Pons (tissue), 1 donor: ENCODE results near the gene FITM1.
A peak's percentile ranks its signal among the peaks of the same experiment; 100 is the strongest.

Experiments used
- DNase-seq: peaks from one replicate; pipeline ENCODE4 v3.0.0-alpha.2; 2016; ENCODE audit warnings: low spot score

Gene FITM1

DNA sequence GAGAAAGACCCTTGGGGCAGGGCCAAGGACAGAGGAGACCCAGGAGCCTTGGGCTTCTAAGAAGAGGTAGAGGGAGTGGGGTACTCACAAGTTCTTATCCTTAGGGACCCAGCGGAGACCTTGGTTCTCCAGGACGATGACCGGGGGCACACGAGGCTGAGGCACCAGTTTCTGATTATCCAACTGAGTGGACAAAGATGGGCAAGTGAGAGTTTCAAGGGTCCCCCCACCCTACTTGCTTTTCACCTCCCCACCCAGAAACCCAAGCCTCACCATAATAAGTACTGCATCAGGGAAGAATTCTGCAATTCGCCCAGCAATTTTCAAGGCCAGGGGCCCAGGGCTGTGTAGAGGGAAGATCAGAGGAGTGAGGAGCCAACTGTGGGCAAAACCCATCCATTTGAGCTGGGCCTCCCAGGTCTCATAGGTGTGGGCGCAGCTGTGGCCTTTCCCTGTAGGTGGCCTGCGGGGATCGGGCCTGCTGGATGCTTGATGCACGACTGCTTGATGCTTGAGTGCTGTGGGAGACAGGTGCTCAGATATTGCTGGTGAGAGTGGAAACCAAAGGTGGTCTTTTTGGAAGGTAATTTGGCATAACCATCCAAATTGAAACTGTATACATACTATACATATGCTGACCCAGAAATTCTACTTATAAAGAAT, 8.9 kb downstream of the FITM1 start:
- DNase-seq: no peak

DNA sequence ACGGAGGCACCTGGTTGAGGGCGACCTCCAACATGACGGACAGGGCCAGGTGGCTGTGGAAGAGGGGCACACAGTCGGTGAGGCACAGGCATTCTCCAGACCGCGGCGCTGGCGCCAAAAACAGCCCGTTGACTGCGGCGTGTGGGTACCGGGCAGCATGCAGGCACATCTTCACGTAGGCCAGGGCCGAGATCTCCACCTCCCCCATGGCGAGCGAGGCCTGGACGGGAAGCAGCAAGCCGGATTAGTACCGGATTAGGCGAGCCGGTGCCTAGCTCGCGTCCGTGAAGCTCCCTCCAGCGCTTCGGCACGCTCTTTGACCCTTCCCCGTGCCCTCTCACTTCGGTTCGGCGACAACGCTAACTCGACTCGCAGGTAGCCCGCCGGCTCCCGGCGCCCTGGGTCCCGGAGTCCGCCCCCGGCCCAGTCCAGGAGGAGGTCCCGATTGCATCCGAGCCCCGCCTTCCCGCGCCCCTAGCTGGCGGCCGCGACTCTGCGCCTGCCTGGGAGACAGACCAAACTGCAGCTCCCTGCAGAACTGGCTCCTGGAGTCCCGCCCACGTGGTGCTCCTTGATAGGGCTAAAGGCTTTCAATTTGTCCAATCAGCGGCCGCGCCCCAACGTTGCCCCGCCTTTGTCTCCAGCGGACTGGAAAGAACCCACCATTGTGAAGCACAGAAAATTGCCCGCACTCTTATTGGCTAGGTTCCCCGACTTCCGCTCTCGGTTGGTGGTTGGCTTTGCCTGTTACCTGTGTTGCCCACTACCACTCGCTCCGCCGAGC, 10.8 kb downstream of the FITM1 start, which contains the start of gene EMC9:
EMC9 (minus strand) TSS at position 495 of the 784 bp plus-strand sequence; CDS start at position 208, 287 bp downstream.
- DNase-seq: peak; percentile 99

DNA sequence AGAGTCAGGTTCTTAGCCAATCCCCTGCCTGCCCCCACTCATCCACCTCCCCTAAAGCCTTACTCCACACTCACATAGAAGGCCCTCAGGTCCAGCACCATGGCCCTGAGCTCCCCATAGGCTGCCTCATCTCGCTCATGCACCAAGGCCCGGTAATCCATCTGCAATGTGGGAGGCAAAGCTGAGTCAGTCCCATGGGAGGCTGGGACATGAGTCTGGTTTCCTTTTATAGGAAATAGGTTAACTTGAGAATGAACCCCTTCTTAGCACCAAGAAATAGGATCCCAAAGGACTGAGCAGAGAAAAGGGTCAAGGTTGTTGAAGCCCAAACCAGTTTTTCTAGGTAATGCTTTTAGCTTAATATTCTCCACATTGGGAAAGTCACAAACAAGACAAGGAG, 13.1 kb downstream of the FITM1 start:
- DNase-seq: no peak

DNA sequence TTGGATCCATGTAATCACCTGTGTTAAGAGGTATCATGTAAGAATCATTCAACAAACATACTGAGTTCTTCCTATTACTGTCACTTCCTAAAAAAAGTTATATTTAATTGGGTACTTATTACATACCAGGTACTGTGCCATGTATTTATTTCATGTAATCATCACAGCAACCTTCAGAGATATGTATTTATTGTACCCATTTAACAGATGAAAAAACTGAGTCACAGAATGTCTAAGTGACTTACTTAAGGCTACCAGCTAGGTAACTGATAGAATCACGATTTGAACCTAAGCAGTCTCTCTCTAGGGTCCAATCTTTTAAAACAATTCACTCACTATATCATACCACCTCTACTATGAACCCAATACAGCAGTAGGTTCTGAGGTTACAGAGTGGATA, 14.0 kb downstream of the FITM1 start:
- no peak for DNase-seq

DNA sequence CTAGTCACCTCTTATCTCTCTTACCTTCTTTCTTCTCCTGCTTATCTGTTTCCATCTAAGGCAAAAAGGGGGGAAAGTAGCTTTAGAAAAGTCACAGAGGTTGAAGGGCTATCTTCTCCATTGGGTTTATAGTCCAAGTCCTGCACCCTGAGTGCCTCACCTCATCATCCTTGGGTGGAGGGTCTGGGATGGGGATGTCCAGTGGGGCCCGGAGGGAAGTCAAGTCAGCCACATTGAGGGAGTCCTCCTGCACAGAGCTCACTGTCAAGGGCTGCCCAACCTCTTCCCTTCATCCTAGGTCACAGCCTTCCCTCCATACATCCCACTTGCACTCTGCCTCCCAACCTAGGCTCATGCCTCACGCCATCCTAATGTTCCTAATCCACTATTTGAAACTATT, 14.8 kb downstream of the FITM1 start:
- DNase-seq: no peak

DNA sequence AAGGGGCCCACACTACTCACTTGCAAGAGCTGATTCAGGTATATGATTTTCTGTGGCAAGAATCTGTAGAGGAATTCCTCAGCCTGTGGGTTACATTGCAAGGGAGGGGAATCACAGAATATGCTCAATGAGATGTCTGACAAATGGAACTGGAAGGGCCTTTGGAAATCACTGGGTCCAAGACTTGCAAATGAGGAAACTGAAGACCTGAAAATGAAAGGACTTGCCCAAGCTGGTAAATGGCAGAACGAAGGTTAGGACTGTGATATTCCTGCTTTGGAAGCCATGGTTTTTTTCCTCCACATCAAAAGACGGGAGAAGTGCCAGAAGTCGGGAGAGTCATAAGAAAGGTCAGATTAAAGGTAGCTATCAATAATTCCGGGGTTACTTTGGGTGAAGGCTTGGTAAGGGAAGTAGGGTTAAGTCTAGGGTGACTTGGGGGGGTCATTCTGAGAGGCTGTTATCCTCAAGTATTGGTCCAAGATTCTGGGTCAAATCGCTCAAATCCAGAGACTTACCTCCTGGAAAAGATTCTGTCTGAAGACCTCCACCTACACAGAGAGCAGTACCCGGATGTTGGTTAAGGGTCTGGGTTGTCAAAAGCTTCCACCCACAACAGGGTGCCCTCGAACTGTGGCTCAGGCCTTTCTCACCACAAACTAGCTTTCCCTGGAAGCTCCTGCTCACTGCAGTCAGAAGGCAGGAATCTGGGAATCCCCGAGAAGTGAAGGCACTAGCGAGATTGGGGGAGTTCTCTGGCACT, 15.4 kb downstream of the FITM1 start:
- no peak for DNase-seq

- DNase-seq: peak; percentile 90
Observed at GRCh38 chr14:24146453-24146977, 16.1 kb downstream of the FITM1 start, which contains the start of gene PSME2. Gene PSME2, minus strand, starts transcription at chr14:24146610. Its CDS starts 29 bp downstream, at chr14:24146581.

DNA sequence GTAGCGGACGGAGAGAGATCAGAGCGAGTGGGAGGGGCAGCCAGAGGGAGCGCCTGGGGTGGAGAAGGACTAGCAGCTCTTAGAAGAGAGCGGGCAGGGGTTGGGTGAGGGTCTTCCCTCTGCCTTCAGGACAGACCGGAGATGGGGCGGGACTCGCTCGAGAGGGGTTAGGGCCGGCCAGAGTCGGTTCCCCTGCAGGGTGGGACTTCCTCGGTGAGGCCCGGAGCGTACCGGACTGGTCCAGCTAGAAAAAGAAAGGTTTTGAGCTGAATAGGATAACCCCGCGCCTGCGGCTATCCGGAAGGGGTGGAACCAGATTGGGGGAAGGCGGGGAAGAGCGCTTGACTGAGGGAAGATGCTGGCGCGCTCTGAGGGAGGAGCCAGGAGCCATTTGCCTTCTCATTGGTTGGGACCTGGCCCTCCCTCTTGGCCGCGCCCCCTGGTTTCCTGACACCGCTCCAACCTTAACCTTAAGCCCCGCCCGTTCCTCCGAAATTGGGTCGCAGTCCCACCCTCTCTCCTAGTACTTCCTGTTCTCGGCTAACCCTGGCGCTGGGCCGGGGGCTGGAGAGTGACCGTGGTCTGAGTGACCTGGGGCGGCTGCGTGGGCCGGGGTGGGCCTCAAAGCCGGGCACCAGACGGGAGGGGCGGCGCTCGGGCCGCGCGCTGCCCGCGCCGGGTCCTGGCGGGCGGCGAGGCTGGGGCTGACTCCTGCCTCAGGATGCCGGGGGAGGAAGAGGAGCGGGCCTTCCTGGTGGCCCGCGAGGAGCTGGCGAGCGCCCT, 16.7 kb downstream of the FITM1 start, which contains the start of gene RNF31:
RNF31 (plus strand) TSS at position 521 of the 783 bp plus-strand sequence; CDS start at position 722, 201 bp downstream.
- peak; percentile 99 for DNase-seq

DNA sequence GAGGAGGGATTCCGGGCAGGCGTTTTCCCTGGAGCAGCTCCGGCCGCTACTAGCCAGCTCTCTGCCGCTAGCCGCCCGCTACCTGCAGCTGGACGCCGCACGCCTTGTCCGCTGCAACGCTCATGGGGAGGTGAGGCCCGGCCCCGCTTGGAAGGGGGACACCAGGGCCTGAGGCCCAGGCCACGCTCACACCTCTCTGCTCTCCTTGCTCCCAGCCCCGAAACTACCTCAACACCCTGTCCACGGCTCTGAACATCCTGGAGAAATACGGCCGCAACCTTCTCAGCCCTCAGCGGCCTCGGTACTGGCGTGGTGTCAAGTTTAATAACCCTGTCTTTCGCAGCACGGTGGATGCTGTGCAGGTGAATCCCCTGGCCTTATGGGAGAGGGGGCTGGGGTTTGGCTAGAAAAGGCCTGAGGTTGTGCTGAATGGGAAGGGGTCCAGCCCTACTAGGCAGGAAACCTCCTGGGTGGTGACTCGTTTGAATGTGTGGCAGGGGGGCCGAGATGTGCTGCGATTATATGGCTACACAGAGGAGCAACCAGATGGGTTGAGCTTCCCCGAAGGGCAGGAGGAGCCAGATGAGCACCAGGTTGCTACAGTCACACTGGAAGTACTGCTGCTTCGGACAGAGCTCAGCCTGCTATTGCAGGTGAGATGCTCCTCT, 17.4 kb downstream of the FITM1 start:
- no peak for DNase-seq

DNA sequence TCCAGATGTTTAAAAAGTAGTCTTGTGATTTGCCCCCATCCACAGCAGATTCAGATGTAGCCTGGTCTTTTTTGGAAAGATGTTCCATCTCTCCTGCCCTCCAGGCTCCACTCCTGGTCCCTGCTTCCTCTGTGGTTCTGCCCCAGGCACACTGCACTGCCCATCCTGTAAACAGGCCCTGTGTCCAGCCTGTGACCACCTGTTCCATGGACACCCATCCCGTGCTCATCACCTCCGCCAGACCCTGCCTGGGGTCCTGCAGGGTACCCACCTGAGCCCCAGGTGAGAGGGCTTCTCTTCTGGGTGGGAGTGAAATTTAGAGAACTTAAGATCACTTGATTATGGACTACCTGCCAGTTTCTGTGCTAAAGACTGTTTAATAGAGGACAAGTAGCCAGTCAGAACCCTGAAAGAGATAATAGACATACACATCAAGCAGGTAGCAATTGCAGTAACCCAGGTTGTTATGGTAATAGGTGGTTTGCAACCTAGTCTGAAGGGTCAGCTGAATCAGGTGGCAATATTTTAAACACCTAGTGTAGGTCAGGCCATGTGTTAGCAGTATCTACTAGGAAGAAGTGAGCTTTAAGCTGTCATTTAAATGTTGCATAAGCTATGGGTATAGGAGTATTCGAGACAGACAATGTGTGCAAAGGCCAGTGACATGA, 19.0 kb downstream of the FITM1 start:
- DNase-seq: no peak

GRCh38 chr14:24150061-24150460, 19.6 kb downstream of the FITM1 start:
- no peak for DNase-seq

GRCh38 chr14:24150567-24150966, 20.1 kb downstream of the FITM1 start:
- no peak for DNase-seq

DNA sequence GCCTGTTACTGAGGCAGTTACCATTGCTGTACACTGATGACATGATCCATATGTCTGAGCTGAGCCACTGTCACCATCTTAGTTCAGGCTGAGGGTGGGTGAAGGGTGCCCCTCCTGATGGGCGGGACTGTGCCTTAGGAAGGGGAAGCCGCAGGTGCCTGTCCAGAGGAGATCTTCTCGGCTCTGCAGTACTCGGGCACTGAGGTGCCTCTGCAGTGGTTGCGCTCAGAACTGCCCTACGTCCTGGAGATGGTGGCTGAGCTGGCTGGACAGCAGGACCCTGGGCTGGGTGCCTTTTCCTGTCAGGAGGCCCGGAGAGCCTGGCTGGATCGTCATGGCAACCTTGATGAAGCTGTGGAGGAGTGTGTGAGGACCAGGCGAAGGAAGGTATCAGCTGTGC, 20.5 kb downstream of the FITM1 start:
- DNase-seq: no peak

- DNase-seq: no peak
Observed at GRCh38 chr14:24151404-24152080, 21.1 kb downstream of the FITM1 start.

DNA sequence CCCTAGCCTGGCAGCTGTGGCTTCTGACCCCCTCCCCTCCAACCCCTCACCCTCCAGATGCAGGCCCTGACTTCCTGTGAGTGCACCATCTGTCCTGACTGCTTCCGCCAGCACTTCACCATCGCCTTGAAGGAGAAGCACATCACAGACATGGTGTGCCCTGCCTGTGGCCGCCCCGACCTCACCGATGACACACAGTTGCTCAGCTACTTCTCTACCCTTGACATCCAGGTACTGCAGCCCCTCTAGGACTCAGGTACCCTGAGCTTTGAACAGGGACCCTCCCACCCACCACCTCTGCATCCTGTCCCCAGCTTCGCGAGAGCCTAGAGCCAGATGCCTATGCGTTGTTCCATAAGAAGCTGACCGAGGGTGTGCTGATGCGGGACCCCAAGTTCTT, 24.6 kb downstream of the FITM1 start:
- no peak for DNase-seq

- no peak for DNase-seq
Observed at GRCh38 chr14:24156840-24157239, 26.4 kb downstream of the FITM1 start.

DNA sequence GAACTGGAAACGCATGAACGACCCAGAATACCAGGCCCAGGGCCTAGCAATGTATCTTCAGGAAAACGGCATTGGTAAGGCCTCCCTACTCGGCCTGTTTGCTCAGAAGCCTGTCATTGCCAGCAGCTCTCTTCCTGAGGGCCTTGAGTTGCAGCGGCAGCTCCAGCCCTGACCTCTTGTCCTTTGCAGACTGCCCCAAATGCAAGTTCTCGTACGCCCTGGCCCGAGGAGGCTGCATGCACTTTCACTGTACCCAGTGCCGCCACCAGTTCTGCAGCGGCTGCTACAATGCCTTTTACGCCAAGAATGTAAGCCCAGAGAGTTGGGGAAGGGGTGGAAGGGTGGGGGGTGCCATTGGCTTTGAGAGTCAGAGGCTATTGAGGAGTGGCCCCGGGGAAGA, 26.9 kb downstream of the FITM1 start:
- no peak for DNase-seq

- no peak for DNase-seq
Observed at GRCh38 chr14:24159777-24160498, 29.5 kb downstream of the FITM1 start.

GRCh38 chr14:24160499-24160849, 30.0 kb downstream of the FITM1 start:
- no peak for DNase-seq
